Activated T-cell treated with anti-CD3 and anti-CD28 coated beads for 4 hours (primary cell): ENCODE data around the gene JADE2.
"Not testable (repeated sequence)": the region's sequence is repeated elsewhere in the genome, so short reads cannot be mapped to it uniquely, and the experiment has no call there.

Experiments
- DNase-seq: peaks from one replicate; pipeline ENCODE4 v3.0.0-alpha.2; 2020

Gene JADE2

DNA sequence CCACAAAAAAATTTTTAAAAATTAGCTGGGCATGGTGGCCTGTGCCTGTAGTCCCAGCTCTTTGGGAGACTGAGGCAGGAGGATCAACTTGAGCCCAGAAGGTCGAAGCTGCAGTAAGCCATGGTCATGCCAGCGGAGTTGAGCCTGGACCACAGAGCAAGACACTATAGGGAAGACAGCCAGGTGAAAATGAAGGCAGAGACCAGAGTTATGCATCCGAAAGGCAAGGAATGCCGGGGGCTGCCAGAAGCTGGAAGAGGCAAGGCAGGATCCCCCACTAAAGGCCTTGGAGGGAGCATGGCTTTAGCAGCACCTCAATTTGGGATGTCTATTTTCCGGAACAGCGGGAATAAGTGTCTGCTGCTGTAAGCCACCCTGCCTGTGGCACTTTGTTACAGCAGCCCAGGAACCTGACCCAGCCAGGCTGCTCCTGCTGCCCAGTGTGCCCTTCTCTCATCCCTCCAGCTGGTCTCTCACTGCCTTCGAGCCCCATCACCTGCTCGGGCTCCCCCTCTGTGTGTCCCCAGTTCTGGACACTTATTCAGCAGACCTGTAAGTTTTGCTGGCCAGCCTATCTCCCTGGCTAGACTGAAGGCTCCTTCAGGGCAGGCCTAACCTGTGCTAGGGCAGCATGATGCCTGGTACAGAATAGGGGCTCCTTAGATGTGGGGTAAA lies 16.8 kb upstream of the JADE2 start:
- no peak for DNase-seq

GRCh38 chr5:134509308-134510040 lies 16.0 kb upstream of the JADE2 start:
- DNase-seq, result no peak

DNA sequence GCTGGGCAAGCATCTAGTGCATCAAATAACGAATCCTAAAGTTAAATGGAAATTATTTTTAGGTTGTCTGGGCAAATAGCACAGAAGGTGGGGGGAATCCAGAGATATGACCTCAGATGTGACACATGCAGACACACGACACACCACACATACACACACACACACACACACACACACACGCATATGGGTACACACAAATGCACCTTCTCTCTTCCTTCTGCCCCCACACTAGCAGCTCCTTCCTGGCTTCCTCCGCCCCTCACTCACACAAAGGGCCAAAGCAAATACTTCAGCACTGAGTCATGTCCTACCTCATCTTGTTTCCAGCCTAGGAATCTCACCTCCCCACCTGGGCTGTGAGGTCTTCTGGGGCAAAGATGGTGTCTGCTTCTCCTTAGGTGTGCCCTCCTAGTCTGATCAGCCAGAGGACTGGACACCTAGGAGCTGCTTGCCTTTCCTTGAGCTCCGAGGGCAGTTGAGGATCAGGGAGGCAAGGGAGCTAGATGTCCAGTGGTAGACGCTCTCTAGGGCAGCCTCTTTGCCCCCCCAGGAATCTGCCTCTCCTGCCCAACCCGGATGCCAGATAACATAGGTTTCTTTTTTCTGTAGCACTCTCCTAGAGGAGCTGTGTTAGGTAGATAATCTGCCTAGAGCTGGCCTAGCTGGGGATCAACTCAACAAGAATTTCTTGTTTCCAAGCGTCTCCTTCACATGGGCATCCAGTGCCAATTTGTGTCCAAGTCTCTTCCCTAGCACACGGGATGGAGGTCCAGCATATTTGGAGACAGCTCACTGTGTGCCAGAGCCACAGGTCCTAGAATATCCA lies 14.3 kb upstream of the JADE2 start:
- peak; percentile 53 for DNase-seq

DNA sequence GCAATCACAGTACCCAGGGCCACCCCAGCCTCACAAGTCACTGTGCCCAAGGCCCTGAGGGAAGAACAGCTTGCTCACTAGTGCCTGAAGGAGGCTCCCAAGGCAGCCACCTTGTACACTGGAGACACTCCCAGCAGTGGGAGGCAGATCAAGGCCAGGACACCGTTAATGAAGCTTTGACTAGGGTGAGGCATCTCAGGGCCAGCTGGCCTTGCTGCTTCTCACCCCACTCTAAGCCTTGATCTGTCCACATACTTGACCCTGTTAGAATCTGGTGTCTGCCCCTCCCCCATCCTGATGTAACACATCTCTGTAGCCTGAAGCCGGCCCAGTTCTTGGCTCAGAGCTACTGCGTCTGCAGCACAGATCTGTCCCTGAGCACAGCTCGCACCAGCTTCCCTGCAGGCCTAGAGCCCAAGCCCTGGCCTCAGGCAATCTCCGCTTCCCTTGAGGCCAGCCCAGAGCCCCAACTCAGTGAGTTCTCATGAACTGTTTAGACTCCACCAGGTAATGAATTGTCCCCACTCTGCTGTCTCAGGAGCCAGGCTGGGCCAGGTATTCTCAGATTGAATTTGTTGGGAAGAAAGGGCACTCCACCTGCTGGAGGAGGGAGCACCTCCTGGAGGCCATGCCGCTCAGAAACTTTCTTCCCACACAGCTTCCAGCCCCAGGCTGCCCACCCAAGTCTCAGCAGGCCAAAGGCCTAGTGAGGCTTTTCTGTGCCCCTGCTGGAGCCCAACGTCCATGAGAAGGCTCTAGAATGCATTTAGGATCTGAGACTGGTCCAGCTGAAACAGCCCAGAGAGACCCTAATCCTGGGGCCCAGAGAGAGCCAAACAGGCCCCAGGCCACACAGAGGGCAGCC lies 13.4 kb upstream of the JADE2 start:
- DNase-seq, result no peak

DNA sequence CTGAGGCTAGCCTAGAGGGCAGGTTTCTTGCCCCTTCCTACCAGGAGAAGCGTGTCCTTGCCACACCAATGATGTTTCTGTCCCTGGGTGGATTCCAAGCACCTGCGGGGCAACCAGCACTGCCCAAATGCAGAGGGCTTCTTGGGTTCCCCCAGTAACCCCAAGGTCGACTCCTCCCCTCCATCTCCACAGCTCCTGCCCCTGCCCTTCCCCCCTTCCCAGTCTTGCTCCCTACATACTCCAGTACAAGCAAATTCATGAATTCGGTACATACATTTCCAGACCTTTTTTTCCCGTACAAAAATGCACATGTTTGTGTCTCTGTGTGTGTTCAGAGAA lies 12.8 kb upstream of the JADE2 start:
- DNase-seq, result no peak

GRCh38 chr5:134515801-134516200 lies 9.7 kb upstream of the JADE2 start:
- DNase-seq, result no peak

DNA sequence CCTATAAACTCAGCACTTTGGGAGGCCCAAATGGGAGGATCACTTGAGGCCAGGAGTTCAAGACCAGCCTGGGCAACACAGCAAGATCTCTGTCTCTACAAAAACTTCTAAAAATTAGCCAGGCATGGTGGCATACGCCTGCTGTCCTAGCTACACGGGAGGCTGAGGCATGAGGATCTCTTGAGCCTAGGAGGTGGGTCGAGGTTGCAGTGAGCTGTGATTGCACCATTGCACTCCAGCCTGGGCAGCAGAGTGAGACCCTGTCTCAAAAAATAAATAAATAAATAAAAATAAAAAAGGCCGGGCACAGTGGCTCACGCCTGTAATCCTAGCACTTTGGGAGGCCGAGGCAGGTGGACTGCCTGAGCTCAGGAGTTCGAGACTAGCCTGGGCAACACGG lies 8.5 kb upstream of the JADE2 start:
- not testable (repeated sequence) for DNase-seq

DNA sequence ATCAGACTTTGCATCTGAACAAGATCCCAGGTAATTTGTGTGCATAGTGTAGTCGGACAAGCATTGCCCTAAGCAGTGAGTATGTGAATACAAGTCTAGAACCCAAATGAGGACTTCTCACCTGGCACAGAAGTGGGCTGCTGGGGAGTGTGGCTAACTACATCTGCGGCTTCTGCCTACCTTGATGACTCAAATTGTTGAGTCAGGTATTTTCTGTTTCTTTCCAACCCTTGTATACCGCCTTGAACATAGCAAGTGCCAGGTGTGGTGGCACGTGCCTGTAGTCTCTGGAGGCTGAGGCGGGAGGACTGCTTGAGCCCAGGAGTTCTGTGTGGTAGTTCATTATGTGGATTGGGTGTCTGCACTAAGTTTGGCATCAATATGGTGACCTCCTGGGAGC lies 7.9 kb upstream of the JADE2 start:
- no peak for DNase-seq

- DNase-seq, result no peak
These were observed 5.5 kb upstream of the JADE2 start for GRCh38 chr5:134519989-134520388.

DNA sequence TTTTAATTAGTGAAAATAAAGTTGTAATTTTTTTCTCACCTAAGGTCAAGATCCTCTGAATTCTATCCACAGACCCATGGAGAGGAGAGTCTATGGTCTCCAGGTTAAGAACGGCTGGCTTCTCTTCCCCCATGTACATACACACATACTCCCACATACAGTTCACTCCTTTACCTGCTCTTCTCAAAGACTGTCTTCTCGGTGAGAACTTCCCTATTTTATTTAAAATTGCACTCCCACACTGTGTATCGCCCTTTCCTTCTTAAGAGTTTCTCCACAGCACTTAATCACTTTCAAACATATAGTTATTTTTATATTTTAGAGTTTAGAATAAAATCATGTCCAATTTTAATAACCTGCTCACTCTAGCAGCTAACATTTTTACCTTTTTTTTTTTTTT lies 3.6 kb upstream of the JADE2 start:
- no peak for DNase-seq

- DNase-seq, result no peak
These were observed 1.8 kb upstream of the JADE2 start for GRCh38 chr5:134523543-134524271.

DNA sequence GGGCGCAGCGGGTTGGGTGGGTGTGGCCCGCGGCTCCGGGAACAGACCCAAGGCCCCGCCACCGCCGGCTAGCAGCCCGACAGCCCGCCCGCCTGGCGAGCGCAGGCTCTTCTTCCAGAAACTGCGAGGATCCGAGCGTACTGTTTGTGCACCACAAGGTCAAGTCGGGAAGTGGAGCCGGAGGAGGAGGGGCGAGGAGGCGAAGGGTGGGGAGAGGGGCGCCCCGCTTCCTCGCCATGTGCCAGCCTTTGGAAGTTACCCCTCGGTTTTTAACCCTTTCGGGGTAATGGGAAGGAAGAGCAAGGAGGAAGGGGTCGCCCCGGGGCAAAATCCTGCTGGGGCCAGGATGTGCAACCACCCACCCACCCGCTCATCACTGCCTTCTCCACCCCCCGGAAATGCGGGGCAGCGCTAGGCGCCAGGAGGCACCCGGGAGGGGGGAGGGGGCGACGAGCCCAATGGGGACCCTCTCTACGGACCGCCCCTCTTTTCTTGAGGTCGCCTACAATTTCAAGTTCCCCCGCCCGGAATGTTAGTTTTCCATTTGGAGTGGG lies 1.1 kb upstream of the JADE2 start:
- DNase-seq, result peak; percentile 50

GRCh38 chr5:134525683-134526482 lies 413 bp downstream of the JADE2 start:
- peak; percentile 38 for DNase-seq

DNA sequence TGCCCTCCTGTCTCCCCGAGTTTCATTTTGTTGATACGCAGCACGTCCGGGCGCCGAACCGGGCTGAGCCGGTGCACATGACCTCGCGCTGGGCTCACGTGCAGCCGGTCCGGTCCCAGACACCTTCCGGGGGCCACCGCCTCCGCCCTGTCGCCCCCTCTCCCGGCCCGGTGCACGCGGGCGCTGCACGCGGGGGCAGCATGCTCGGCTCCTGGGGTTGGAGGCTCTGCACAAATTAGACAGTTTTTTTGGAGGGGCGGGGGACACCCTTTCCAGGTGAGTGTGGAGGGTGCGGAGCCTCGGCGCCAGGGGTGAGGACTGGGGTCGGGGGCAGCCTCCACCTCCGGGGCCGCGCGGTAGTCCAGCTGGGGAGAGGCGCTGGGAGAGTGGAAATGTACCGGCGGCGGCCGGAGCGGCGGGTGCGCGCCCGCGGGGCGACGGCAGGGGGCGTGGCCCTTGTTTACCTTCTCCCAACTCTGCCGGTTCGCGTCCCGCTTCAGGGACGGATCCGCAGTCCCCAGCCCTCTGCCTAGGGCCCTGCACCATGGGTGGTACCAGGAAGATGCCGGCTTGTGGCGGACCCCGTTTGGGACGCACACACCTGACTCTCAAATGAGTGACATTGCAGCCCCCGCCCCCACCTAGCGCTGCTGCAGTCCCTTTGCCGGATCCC lies 1.1 kb downstream of the JADE2 start:
- DNase-seq, result peak; percentile 41

GRCh38 chr5:134527156-134527960 lies 1.9 kb downstream of the JADE2 start:
- DNase-seq, result peak; percentile 59

DNA sequence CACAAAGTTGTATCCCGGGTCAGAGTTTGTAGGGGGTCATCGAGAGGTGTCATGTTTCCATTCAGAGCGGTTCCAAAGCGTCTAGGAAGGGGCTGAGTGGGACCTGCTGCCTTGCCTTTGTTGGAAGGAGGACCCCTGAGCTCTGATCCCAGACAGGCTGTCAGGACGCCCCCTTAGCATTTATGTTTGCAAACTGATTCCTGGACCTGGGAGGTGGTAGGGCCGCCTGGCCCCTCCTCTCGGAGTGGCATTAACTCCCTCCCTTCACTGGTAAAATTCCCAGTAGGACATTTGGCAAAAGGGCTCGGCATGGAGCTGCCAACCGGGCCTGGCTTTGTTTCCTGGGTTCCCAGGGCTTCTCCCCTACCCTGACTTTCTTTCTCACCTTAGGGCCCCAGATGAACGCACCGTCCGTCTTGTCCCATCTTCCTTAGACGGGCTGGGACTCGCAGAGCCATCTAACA lies 2.5 kb downstream of the JADE2 start:
- no peak for DNase-seq

- DNase-seq, result no peak
These were observed 3.1 kb downstream of the JADE2 start for GRCh38 chr5:134528556-134528955.

- DNase-seq, result no peak
These were observed 4.0 kb downstream of the JADE2 start for GRCh38 chr5:134529460-134529859.

DNA sequence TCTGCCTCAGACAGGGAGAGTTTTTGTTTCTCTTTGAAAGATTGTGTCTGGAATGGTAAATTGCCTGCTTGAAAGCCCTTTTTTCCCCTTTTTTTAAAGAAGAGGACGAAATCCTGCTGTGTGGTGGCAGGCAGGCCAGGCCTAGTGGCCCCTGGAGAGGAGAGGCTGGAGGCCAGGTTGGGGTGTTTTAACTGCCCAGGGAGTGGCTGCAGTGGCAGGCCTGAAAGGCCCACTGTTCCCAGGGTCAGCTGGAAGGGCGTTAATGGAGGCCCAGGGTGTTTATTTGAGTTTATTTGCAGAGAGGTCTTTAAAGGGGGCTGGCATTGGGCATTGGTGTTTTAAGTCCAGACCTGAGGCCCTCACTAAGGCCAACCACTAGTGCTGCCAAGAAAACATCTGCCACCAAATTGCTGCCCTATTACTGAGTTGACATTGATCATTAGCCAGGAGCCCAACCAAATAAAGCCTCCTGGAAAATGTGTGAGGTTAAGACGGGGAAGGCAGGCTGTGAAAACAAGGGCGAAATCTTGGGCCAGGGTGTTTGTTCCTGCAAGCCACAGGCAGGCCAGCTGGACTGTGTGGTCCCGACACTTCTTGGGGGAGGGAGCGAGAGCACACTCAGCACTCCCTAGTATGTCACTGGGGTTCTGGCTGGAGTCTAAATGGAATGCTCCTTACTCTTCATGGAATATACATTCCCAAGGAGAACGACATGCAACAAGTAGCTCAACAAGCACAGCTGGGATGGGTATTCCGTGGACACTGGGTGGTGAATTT lies 5.0 kb downstream of the JADE2 start:
- DNase-seq, result no peak
